Activated T-helper 2 cell treated with anti-CD3 and anti-CD28 coated beads, Interferon-gamma antibody, Interleukin-2, Interleukin-4, amounts not matched to agents 10 μg/mL and 5 μg/mL and 100 μg/mL, durations not matched to agents 14 hours and 24 hours and 36 hours (primary cell): Measurements from ENCODE around the gene PRR20A. TPM values are rescaled to one million over a fixed set of nuclear protein-coding genes. Genes with fewer than 3 reads are reported as not detected.
"Not testable (repeated sequence)": the region's sequence is repeated elsewhere in the genome, so short reads cannot be mapped to it uniquely, and the experiment has no call there.

Source experiments
- DNase-seq: peaks from one replicate; pipeline ENCODE4 v3.0.0; 2021; ENCODE audit warnings: low spot score
- H3K27ac Mint-ChIP-seq: one replicate; pipeline ENCODE4 v1.8.0; 2021; ENCODE audit warnings: mixed read lengths
- H3K27me3 Mint-ChIP-seq: one replicate; pipeline ENCODE4 v1.8.0; 2021; ENCODE audit warnings: low read depth, mixed read lengths
- H3K36me3 Mint-ChIP-seq: one replicate; pipeline ENCODE4 v1.8.0; 2021; ENCODE audit warnings: low read depth, mixed read lengths
- H3K4me1 Mint-ChIP-seq: one replicate; pipeline ENCODE4 v1.8.0; 2021; ENCODE audit warnings: low read depth, mixed read lengths
- H3K4me3 Mint-ChIP-seq: one replicate; pipeline ENCODE4 v1.8.0; 2021; ENCODE audit warnings: low read depth, mild to moderate bottlenecking, moderate library complexity, mixed read lengths
- H3K9me3 Mint-ChIP-seq: one replicate; pipeline ENCODE4 v1.8.0; 2021; ENCODE audit warnings: mixed read lengths
- intact Hi-C: fragments of 100-400 bp; cut with micrococcal nuclease; formaldehyde crosslinking; loops from one replicate; pipeline ENCODE4 v1.15.1; 2023
- total RNA-seq: library from RNA; stranded (reverse); gene quantifications from 2 replicates; pipeline ENCODE4 v1.2.3, GENCODE V29; 2022

Gene PRR20A
- not detected in 2 replicates for total RNA-seq

- H3K4me3 Mint-ChIP-seq, intact Hi-C loops, DNase-seq, H3K27ac Mint-ChIP-seq, H3K27me3 Mint-ChIP-seq, H3K4me1 Mint-ChIP-seq, H3K36me3 Mint-ChIP-seq, H3K9me3 Mint-ChIP-seq: not testable (repeated sequence)
Observed at GRCh38 chr13:57140235-57140968, at the start of gene PRR20A. Gene PRR20A (plus strand): TSS chr13:57140918. CDS start chr13:57141305, 387 bp downstream.

GRCh38 chr13:57114945-57115344, 25.8 kb upstream of the PRR20A start:
- no peak for DNase-seq
- Mint-ChIP-seq H3K9me3 (peaks cover 59% of the 10 kb centered on the region), H3K27ac (no peak overlapping the region), H3K4me3 (no peak overlapping the region), H3K4me1 (no peaks in the 10 kb centered on the region), H3K27me3 (no peaks in the 10 kb centered on the region), H3K36me3 (no peaks in the 10 kb centered on the region)
- intact Hi-C loops = no loop called here

GRCh38 chr13:57123681-57124080, 17.0 kb upstream of the PRR20A start:
- no peaks in the 10 kb centered on the region for H3K27me3 Mint-ChIP-seq
- peaks cover 21% of the 10 kb centered on the region for H3K9me3 Mint-ChIP-seq
- no peak overlapping the region for H3K27ac Mint-ChIP-seq
- no peaks in the 10 kb centered on the region for H3K4me1 Mint-ChIP-seq
- H3K36me3 Mint-ChIP-seq = no peaks in the 10 kb centered on the region
- intact Hi-C loops = no loop called here
- H3K4me3 Mint-ChIP-seq = no peak overlapping the region
- no peak for DNase-seq

GRCh38 chr13:57128909-57129308, 11.8 kb upstream of the PRR20A start:
- Mint-ChIP-seq H3K4me3 (no peak overlapping the region), H3K27me3 (no peaks in the 10 kb centered on the region), H3K9me3 (peaks cover 34% of the 10 kb centered on the region), H3K36me3 (no peaks in the 10 kb centered on the region), H3K27ac (no peak overlapping the region), H3K4me1 (no peaks in the 10 kb centered on the region)
- intact Hi-C loops = no loop called here
- DNase-seq = no peak

- Mint-ChIP-seq H3K9me3 (peaks cover 33% of the 10 kb centered on the region), H3K27ac (no peak overlapping the region), H3K27me3 (no peaks in the 10 kb centered on the region), H3K4me3 (no peak overlapping the region), H3K4me1 (no peaks in the 10 kb centered on the region), H3K36me3 (no peaks in the 10 kb centered on the region)
- intact Hi-C loops = no loop called here
- DNase-seq = no peak
Observed at GRCh38 chr13:57136093-57136492, 4.6 kb upstream of the PRR20A start.

- H3K36me3 Mint-ChIP-seq = no peaks in the 10 kb centered on the region
- intact Hi-C loops = no loop called here
- no peaks in the 10 kb centered on the region for H3K4me1 Mint-ChIP-seq
- H3K27me3 Mint-ChIP-seq = no peaks in the 10 kb centered on the region
- no peak for DNase-seq
- no peak overlapping the region for H3K4me3 Mint-ChIP-seq
- H3K9me3 Mint-ChIP-seq = peaks cover 24% of the 10 kb centered on the region
- no peak overlapping the region for H3K27ac Mint-ChIP-seq
Observed at GRCh38 chr13:57137585-57137984, 3.1 kb upstream of the PRR20A start.

- Mint-ChIP-seq H3K27me3 (no peaks in the 10 kb centered on the region), H3K9me3 (peaks cover 19% of the 10 kb centered on the region), H3K4me3 (no peak overlapping the region), H3K27ac (no peak overlapping the region), H3K36me3 (no peaks in the 10 kb centered on the region), H3K4me1 (no peaks in the 10 kb centered on the region)
- intact Hi-C loops = no loop called here
- DNase-seq = no peak
Observed at GRCh38 chr13:57138988-57139387, 1.7 kb upstream of the PRR20A start.

GRCh38 chr13:57139781-57140180, 937 bp upstream of the PRR20A start:
- H3K27me3 Mint-ChIP-seq, H3K4me3 Mint-ChIP-seq, intact Hi-C loops, DNase-seq, H3K36me3 Mint-ChIP-seq, H3K27ac Mint-ChIP-seq, H3K4me1 Mint-ChIP-seq: not testable (repeated sequence)
- peaks cover 12% of the 10 kb centered on the region for H3K9me3 Mint-ChIP-seq

GRCh38 chr13:57147188-57147587, 6.5 kb downstream of the PRR20A start, which contains the start of gene PRR20B:
Gene PRR20B (plus strand): TSS chr13:57147488. CDS start chr13:57147875, 387 bp downstream.
- H3K27me3 Mint-ChIP-seq, H3K4me1 Mint-ChIP-seq, intact Hi-C loops, H3K27ac Mint-ChIP-seq, H3K36me3 Mint-ChIP-seq, DNase-seq, H3K9me3 Mint-ChIP-seq, H3K4me3 Mint-ChIP-seq: not testable (repeated sequence)

GRCh38 chr13:57148106-57148505, 7.4 kb downstream of the PRR20A start:
- H3K4me1 Mint-ChIP-seq, H3K36me3 Mint-ChIP-seq, H3K9me3 Mint-ChIP-seq, DNase-seq, intact Hi-C loops, H3K4me3 Mint-ChIP-seq, H3K27me3 Mint-ChIP-seq, H3K27ac Mint-ChIP-seq: not testable (repeated sequence)

GRCh38 chr13:57153761-57154160, 13.0 kb downstream of the PRR20A start, which contains the start of gene PRR20C:
Gene PRR20C (plus strand): TSS chr13:57154061. CDS start chr13:57154448, 387 bp downstream.
- H3K9me3 Mint-ChIP-seq, H3K27me3 Mint-ChIP-seq, H3K4me1 Mint-ChIP-seq, H3K36me3 Mint-ChIP-seq, intact Hi-C loops, DNase-seq, H3K4me3 Mint-ChIP-seq, H3K27ac Mint-ChIP-seq: not testable (repeated sequence)

- H3K27ac Mint-ChIP-seq = not testable (repeated sequence)
Observed at GRCh38 chr13:57160332-57160731, 19.6 kb downstream of the PRR20A start, which contains the start of gene PRR20D. Gene PRR20D (plus strand): TSS chr13:57160632. CDS start chr13:57161019, 387 bp downstream.

GRCh38 chr13:57166897-57167296, 26.2 kb downstream of the PRR20A start, which contains the start of gene PRR20E:
Gene PRR20E (plus strand): TSS chr13:57167197. CDS start chr13:57167584, 387 bp downstream.
- H3K4me1 Mint-ChIP-seq, DNase-seq, H3K27me3 Mint-ChIP-seq, intact Hi-C loops, H3K9me3 Mint-ChIP-seq, H3K27ac Mint-ChIP-seq, H3K4me3 Mint-ChIP-seq, H3K36me3 Mint-ChIP-seq: not testable (repeated sequence)

More at GRCh38 chr13:57160332-57160731, 19.6 kb downstream of the PRR20A start, which contains the start of gene PRR20D:
- DNase-seq, H3K4me3 Mint-ChIP-seq, H3K9me3 Mint-ChIP-seq, intact Hi-C loops, H3K4me1 Mint-ChIP-seq, H3K36me3 Mint-ChIP-seq, H3K27me3 Mint-ChIP-seq: not testable (repeated sequence)
